ENCODE data around the gene TIMP3.
"Not testable (repeated sequence)": the region's sequence is repeated elsewhere in the genome, so short reads cannot be mapped to it uniquely, and the experiment has no call there.

TIMP3 gene
- total RNA-seq: 0 to 0.19 (median 0) reads per million in 3 experiments

- DNase-seq: no peak
Measured at GRCh38 chr22:32801537-32802236, at the start of gene TIMP3. TIMP3 (plus strand) TSS chr22:32801705; CDS start chr22:32802002, 297 bp downstream.

GRCh38 chr22:32752326-32752725 is 49.2 kb upstream of the TIMP3 start:
- no peak for DNase-seq

- DNase-seq: no peak
Measured at GRCh38 chr22:32752816-32753520, 48.5 kb upstream of the TIMP3 start.

- no peak for DNase-seq
Measured at GRCh38 chr22:32753591-32753990, 47.9 kb upstream of the TIMP3 start.

GRCh38 chr22:32754413-32755041 is 47.0 kb upstream of the TIMP3 start:
- no peak for DNase-seq

GRCh38 chr22:32757086-32757762 is 44.3 kb upstream of the TIMP3 start:
- not testable (repeated sequence) for DNase-seq

- no peak for DNase-seq
Measured at GRCh38 chr22:32758866-32759385, 42.6 kb upstream of the TIMP3 start.

- no peak for DNase-seq
Measured at GRCh38 chr22:32760396-32760795, 41.1 kb upstream of the TIMP3 start.

GRCh38 chr22:32760815-32761214 is 40.7 kb upstream of the TIMP3 start:
- no peak for DNase-seq

- DNase-seq: no peak
Measured at GRCh38 chr22:32761251-32761903, 40.1 kb upstream of the TIMP3 start.

GRCh38 chr22:32764330-32765131 is 37.0 kb upstream of the TIMP3 start:
- DNase-seq: no peak

- no peak for DNase-seq
Measured at GRCh38 chr22:32765132-32765618, 36.3 kb upstream of the TIMP3 start.

- no peak for DNase-seq
Measured at GRCh38 chr22:32771756-32772155, 29.7 kb upstream of the TIMP3 start.

- no peak for DNase-seq
Measured at GRCh38 chr22:32775957-32776356, 25.5 kb upstream of the TIMP3 start.

GRCh38 chr22:32776397-32776796 is 25.1 kb upstream of the TIMP3 start:
- DNase-seq: no peak

- no peak for DNase-seq
Measured at GRCh38 chr22:32776802-32777201, 24.7 kb upstream of the TIMP3 start.

- no peak for DNase-seq
Measured at GRCh38 chr22:32777987-32778386, 23.5 kb upstream of the TIMP3 start.

- no peak for DNase-seq
Measured at GRCh38 chr22:32780726-32781310, 20.7 kb upstream of the TIMP3 start.

- DNase-seq: no peak
Measured at GRCh38 chr22:32781695-32782094, 19.8 kb upstream of the TIMP3 start.

GRCh38 chr22:32785321-32786026 is 16.0 kb upstream of the TIMP3 start:
- DNase-seq: no peak
